GM12878 (cell line): ENCODE measurements around the gene IZUMO1. TPM values are rescaled to one million over a fixed set of nuclear protein-coding genes. Genes with fewer than 3 reads are reported as not detected.

ENCODE experiments used
- ATAC-seq: fragments of 200-7000 bp; cut with Tn5 transposase; 3 replicates; pipeline ENCODE4 v1.9.1; 2020; ENCODE audit warnings: mild to moderate bottlenecking, moderate library complexity
- BruUV-seq: library from RNA; stranded (reverse); fragments of 400-500 nt; replicated peaks from 2 replicates; lab custom pipeline; 2021; lab: Mats Ljungman, UMichigan
- CTCF ChIA-PET: fragments of 300-600 bp; sonication (Branson Sonifier 250); formaldehyde crosslinking; extraction: SDS; loops from one replicate; lab custom pipeline; 2021; ENCODE audit warnings: inconsistent platforms; lab: Yijun Ruan, JAX
- POLR2A ChIA-PET: fragments of 350-600 bp; formaldehyde crosslinking; extraction: SDS; loops from one replicate; lab custom pipeline; 2021; ENCODE audit warnings: inconsistent platforms; lab: Charles Lee
- RAD21 ChIA-PET: fragments of 300-600 bp; sonication (Branson Sonifier 250); formaldehyde crosslinking; loops from one replicate; lab custom pipeline; 2023; ENCODE audit warnings: antibody characterized with exemption; ENCODE audit not compliant: unreplicated experiment; lab: Charles Lee
- SMC1A ChIA-PET: fragments of 300-600 bp; sonication (Branson Sonifier 250); formaldehyde crosslinking; loops from one replicate; lab custom pipeline; 2023; ENCODE audit not compliant: unreplicated experiment, uncharacterized antibody; lab: Charles Lee
- DNase-seq: peaks from one replicate; pipeline ENCODE4 v3.0.0-alpha.2; 2011; ENCODE audit warnings: low read depth, low spot score
- FAIRE-seq: peaks from 3 replicates; lab custom pipeline; 2011; peaks lifted over from hg19 to GRCh38; lab: Jason Lieb, UNC
- H2AFZ ChIP-seq: 2 replicates; pipeline ENCODE4 v1.6.0; 2011; ENCODE audit warnings: low read depth, low read length, control low read depth; ENCODE audit not compliant: control insufficient read depth
- H3K27ac ChIP-seq: 2 replicates; pipeline ENCODE4 v1.5.1; 2011; ENCODE audit warnings: control low read depth; ENCODE audit not compliant: control insufficient read depth, insufficient read depth
- H3K27me3 ChIP-seq, 2 experiments: replicated peaks in 1 of 2; 2 replicates each; pipeline versions ENCODE4 v1.6.0 to v1.6.1; 2011; ENCODE audit warnings: low read length in 1 of 2; ENCODE audit not compliant: control insufficient read depth in 2 of 2, insufficient read depth in 2 of 2
- H3K36me3 ChIP-seq, 2 experiments: 2 replicates each; pipeline ENCODE4 v1.5.1; 2011; ENCODE audit warnings: low read length in 1 of 2; ENCODE audit not compliant: control insufficient read depth in 2 of 2, insufficient read depth in 2 of 2
- H3K4me1 ChIP-seq: 2 replicates; pipeline ENCODE4 v1.6.1; 2011; ENCODE audit warnings: mild to moderate bottlenecking, low read length, moderate library complexity, mixed read lengths; ENCODE audit not compliant: control insufficient read depth, insufficient read depth
- H3K4me2 ChIP-seq: 2 replicates; pipeline ENCODE4 v1.6.0; 2011; ENCODE audit warnings: control low read depth; ENCODE audit not compliant: control insufficient read depth, insufficient read depth
- H3K4me3 ChIP-seq: fragments of 200-600 bp; sonication (generic); 2 replicates; pipeline ENCODE4 v1.5.1; 2016
- H3K79me2 ChIP-seq: 2 replicates; pipeline ENCODE4 v1.6.0; 2011; ENCODE audit warnings: low read length; ENCODE audit not compliant: control insufficient read depth, insufficient read depth
- H3K9ac ChIP-seq: 2 replicates; pipeline ENCODE4 v1.8.0; 2011; ENCODE audit warnings: low read length, control low read depth, mixed read lengths; ENCODE audit not compliant: control insufficient read depth, insufficient read depth
- H3K9me3 ChIP-seq: replicated peaks from 3 replicates; pipeline ENCODE4 v1.5.1; 2011; ENCODE audit warnings: mild to moderate bottlenecking, low read length; ENCODE audit not compliant: control insufficient read depth, insufficient read depth
- H4K20me1 ChIP-seq: 2 replicates; pipeline ENCODE4 v1.6.0; 2011; ENCODE audit not compliant: control insufficient read depth, insufficient read depth
- BCL3 ChIP-seq: IDR thresholded peaks from 2 replicates; pipeline ENCODE4 v1.6.1; 2011; ENCODE audit warnings: borderline replicate concordance, low read depth, mild to moderate bottlenecking, moderate library complexity, low read length; ENCODE audit not compliant: insufficient read depth, poor library complexity, severe bottlenecking
- CHD1 ChIP-seq: IDR thresholded peaks from 2 replicates; pipeline ENCODE4 v1.6.1; 2012; ENCODE audit warnings: low read depth, low read length, improper control_type of control experiment
- CHD2 ChIP-seq: IDR thresholded peaks from 2 replicates; pipeline ENCODE4 v1.6.1; 2011; ENCODE audit warnings: low read depth, low read length, improper control_type of control experiment, borderline replicate concordance
- EGR1 ChIP-seq, 2 experiments: IDR thresholded peaks; 1 replicate in 1 of 2; 2 replicates in 1 of 2; pipeline ENCODE4 v1.6.1; 2011 to 2012; ENCODE audit warnings: low read depth in 2 of 2, low read length in 2 of 2, borderline replicate concordance in 1 of 2, mild to moderate bottlenecking in 1 of 2, moderate library complexity in 1 of 2
- IRF3 ChIP-seq: fragments of 450-650 bp; IDR thresholded peaks from 2 replicates; pipeline ENCODE4 v1.6.1; 2014; ENCODE audit warnings: mild to moderate bottlenecking
- KDM1A ChIP-seq: fragments of 200-600 bp; sonication (generic); IDR thresholded peaks from 2 replicates; pipeline ENCODE4 v1.6.1; 2016; ENCODE audit warnings: borderline replicate concordance
- MTA3 ChIP-seq: IDR thresholded peaks from 2 replicates; pipeline ENCODE4 v1.6.1; 2012; ENCODE audit warnings: low read length, inconsistent platforms, borderline replicate concordance
- NR2C1 ChIP-seq: fragments of 450-650 bp; IDR thresholded peaks from 2 replicates; pipeline ENCODE4 v1.6.1; 2017; ENCODE audit warnings: antibody characterized with exemption, mild to moderate bottlenecking, moderate library complexity
- SP1 ChIP-seq: IDR thresholded peaks from one replicate; pipeline ENCODE4 v1.6.1; 2011; ENCODE audit warnings: low read depth, low read length
- SPI1 ChIP-seq: IDR thresholded peaks from 2 replicates; pipeline ENCODE4 v1.6.1; 2011; ENCODE audit warnings: low read depth, mild to moderate bottlenecking, low read length, moderate library complexity, borderline replicate concordance; ENCODE audit not compliant: insufficient read depth
- TARDBP ChIP-seq: IDR thresholded peaks from 2 replicates; pipeline ENCODE4 v1.6.1; 2016; ENCODE audit warnings: borderline replicate concordance
- ZBED1 ChIP-seq: IDR thresholded peaks from 2 replicates; pipeline ENCODE4 v1.6.1; 2016; ENCODE audit warnings: borderline replicate concordance
- ZBTB11 ChIP-seq: fragments of 450-650 bp; formaldehyde crosslinking; IDR thresholded peaks from 2 replicates; pipeline ENCODE4 v1.5.0; 2022; ENCODE audit warnings: mild to moderate bottlenecking, missing genetic modification characterization
- ZNF274 ChIP-seq: IDR thresholded peaks from one replicate; pipeline ENCODE4 v1.8.0; 2011; ENCODE audit not compliant: insufficient read length, insufficient read depth
- ZSCAN29 ChIP-seq: fragments of 450-650 bp; IDR thresholded peaks from 2 replicates; pipeline ENCODE4 v1.6.1; 2017; ENCODE audit warnings: mild to moderate bottlenecking, moderate library complexity
- WGBS: methylation state at CpG from one replicate; pipeline ENCODE4 v1.1.6; 2016; ENCODE audit warnings: low lambda C conversion rate; ENCODE audit not compliant: insufficient replicate concordance, insufficient coverage; ENCODE audit errors: missing lambda C conversion rate; 5-methylcytosine and 5-hydroxymethylcytosine counted together
- in situ Hi-C: fragments of 300-500 bp; cut with MboI; formaldehyde crosslinking; loops from 9 replicates; pipeline ENCODE4 v1.14.3; 2018; ENCODE audit warnings: mixed read lengths
- intact Hi-C: fragments of 100-400 bp; cut with micrococcal nuclease; formaldehyde crosslinking; loops from one replicate; pipeline ENCODE4 v1.14.2; 2022; ENCODE audit not compliant: unreplicated experiment
- polyA plus RNA-seq, 11 experiments: library from polyadenylated mRNA; depleted of rRNA in 4 of 11; unstranded in 6 of 11; stranded (reverse) in 5 of 11; fragments of >200 nt; fragmentation: Nextera tagmentation in 4 of 11; fragmentation: Illumina TruSeq in 1 of 11; extraction: Ambion mirVana in 4 of 11; extraction: Trizol in 1 of 11; gene quantifications; 1 replicate in 1 of 11; 2 replicates in 10 of 11; pipeline versions ENCODE4 v1.2.1 to v1.2.3, GENCODE V29; 2011 to 2016; ENCODE audit warnings: inconsistent platforms in 2 of 11, missing spikeins in 2 of 11, low read depth in 1 of 11
- total RNA-seq, 4 experiments: library from RNA; depleted of rRNA in 3 of 4; stranded (reverse); fragments of >200 nt in 3 of 4; fragmentation: Illumina TruSeq in 1 of 4; extraction: Trizol in 1 of 4; gene quantifications; 2 replicates each; pipeline versions ENCODE4 v1.2.1 to v1.2.3, GENCODE V29; 2013 to 2021

The IZUMO1 gene
- total and polyA plus RNA-seq, 10 of the 15 experiments (the other 5 are each of a cell fraction or from before 2014, with no cell fraction given) = not detected

- Histone ChIP-seq H3K36me3 (no peaks in the 10 kb centered on the region; a peak in 1 of 4 replicates), H3K27ac (no peak overlapping the region), H3K4me2 (no peak overlapping the region), H3K9me3 (no peaks in the 10 kb centered on the region), H3K27me3 (no peaks in the 10 kb centered on the region), H2AFZ (no peak overlapping the region), H3K4me1 (no peaks in the 10 kb centered on the region), H3K9ac (no peak overlapping the region), H4K20me1 (no peaks in the 10 kb centered on the region), H3K4me3 (no peak overlapping the region), H3K79me2 (no peaks in the 10 kb centered on the region)
- ATAC-seq (no peak), DNase-seq (no peak), FAIRE-seq (no peak)
- CTCF ChIA-PET = interaction anchor here (0.6 to 26.1 kb wide), 5 partner anchors 24 to 211 kb away, joined by 3 to 520 read pairs (median 10); partner anchors contain the start of gene HSD17B14
- POLR2A ChIA-PET = interaction anchor here (0.6 to 1.3 kb wide), 2 partner anchors 41 to 80 kb away, joined by 3 read pairs; no protein-coding TSS in a partner anchor
- 63% methylated on average over 8 of the region's 8 CpGs for WGBS
- intact Hi-C loops = no loop called here
- no TSS peak for BruUV-seq
- in situ Hi-C loops = no loop called here
- RAD21 ChIA-PET = interaction anchor here (0.5 to 4.1 kb wide), 6 partner anchors 43 to 711 kb away, joined by 3 to 72 read pairs (median 6); partner anchors contain the start of gene HSD17B14
- SMC1A ChIA-PET = interaction anchor here (3.7 to 4.1 kb wide), 2 partner anchors 44 to 50 kb away, joined by 33 to 41 read pairs; partner anchors contain the start of gene HSD17B14
- TF ChIP-seq ZNF274 = no peak
- no peak for TF ChIP-seq KDM1A
- TF ChIP-seq MTA3 = no peak
- TF ChIP-seq EGR1 (IDR thresholded peaks at IDR 0.05; ENCODE audit: borderline replicate concordance in 1 of 2, low read depth in 2 of 2, low read length in 2 of 2) = no peak
- TF ChIP-seq SPI1 = no peak
- no peak for TF ChIP-seq IRF3
- TF ChIP-seq ZSCAN29 = no peak
- no peak for TF ChIP-seq BCL3
- no peak for TF ChIP-seq NR2C1
- TF ChIP-seq CHD1 = no peak
- TF ChIP-seq CHD2 = no peak
- TF ChIP-seq SP1 = no peak
- no peak for TF ChIP-seq TARDBP
- no peak for TF ChIP-seq ZBED1
- TF ChIP-seq ZBTB11 (CRISPR knock-in tag) = no peak
Observed at GRCh38 chr19:48793271-48793670, 46.6 kb upstream of the IZUMO1 start.
